ENCODE results near the gene TP53RK.

Gene TP53RK

GRCh38 chr20:46648903-46649649, 40.2 kb downstream of the TP53RK start:
- no peak overlapping the region for H3K4me3 ChIP-seq (ENCODE audit: low read length)
- DNase-seq (ENCODE audit: low read depth): no peak
- TF ChIP-seq, protein P1, sequence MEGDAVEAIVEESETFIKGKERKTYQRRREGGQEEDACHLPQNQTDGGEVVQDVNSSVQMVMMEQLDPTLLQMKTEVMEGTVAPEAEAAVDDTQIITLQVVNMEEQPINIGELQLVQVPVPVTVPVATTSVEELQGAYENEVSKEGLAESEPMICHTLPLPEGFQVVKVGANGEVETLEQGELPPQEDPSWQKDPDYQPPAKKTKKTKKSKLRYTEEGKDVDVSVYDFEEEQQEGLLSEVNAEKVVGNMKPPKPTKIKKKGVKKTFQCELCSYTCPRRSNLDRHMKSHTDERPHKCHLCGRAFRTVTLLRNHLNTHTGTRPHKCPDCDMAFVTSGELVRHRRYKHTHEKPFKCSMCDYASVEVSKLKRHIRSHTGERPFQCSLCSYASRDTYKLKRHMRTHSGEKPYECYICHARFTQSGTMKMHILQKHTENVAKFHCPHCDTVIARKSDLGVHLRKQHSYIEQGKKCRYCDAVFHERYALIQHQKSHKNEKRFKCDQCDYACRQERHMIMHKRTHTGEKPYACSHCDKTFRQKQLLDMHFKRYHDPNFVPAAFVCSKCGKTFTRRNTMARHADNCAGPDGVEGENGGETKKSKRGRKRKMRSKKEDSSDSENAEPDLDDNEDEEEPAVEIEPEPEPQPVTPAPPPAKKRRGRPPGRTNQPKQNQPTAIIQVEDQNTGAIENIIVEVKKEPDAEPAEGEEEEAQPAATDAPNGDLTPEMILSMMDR (conservative IDR thresholded peaks at IDR 0.05; ENCODE audit: low read length): no peak

DNA sequence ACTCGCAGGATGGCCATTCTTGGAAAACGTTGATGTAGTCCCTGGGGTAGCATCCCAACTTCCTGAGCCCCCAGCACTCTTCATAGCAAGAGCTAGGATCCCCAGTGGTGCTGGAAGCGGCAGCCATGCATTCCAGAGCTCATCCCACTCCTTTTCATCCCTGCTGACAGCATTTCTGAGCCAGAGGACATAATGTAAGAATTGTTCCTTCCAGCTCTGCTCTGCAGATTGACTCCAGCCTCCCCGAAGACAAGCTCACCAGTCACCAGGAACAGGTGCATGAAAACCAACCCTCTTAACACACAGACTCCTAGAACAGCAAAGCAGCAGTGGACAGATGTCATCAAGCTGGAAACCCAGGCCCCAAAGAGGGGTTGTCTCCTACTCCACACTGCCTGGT, 41.8 kb downstream of the TP53RK start:
- TF ChIP-seq, protein P1 (conservative IDR thresholded peaks at IDR 0.05; ENCODE audit: low read length): no peak
- no peak for DNase-seq (ENCODE audit: low read depth)
- H3K4me3 ChIP-seq (ENCODE audit: low read length): no peak overlapping the region

DNA sequence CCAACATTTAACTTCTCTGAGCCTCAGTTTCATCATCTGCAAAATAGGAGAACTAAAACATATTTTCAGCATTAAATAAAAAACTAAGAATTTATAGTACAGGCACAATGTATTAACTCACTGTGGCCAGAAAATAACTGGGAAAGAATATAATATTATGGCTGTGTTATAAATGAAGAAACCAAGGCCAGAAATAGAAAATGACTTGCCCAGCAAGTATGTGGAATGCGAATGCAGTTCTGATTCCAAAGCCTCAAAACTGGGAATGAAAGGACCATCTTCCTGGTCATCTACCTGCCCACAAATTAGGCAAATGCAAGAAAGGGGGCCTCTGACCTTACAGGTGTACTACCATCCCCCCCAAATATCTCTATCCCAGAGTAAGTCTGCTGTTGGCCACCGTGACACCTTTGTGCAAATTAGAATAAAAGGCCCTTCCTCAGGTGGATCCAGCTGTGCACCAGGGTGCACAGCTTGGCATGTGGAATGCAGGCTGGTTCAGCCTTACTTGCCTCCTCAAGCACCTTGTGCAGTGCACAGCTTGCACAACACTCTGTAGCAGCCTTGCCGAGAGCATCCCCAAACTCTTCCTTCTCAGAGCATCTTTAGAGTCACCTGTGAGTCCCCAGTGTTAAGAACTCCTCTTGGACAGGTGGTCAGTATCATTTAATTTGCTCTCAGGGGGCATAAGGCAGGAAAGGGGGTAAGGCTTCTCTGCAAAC, 42.4 kb downstream of the TP53RK start:
- peak; percentile 23 for DNase-seq (ENCODE audit: low read depth)
- TF ChIP-seq, protein P1 (conservative IDR thresholded peaks at IDR 0.05; ENCODE audit: low read length): no peak
- H3K4me3 ChIP-seq (ENCODE audit: low read length): no peak overlapping the region

- DNase-seq (ENCODE audit: low read depth): no peak
These were observed 43.1 kb downstream of the TP53RK start for GRCh38 chr20:46646122-46646521.

DNA sequence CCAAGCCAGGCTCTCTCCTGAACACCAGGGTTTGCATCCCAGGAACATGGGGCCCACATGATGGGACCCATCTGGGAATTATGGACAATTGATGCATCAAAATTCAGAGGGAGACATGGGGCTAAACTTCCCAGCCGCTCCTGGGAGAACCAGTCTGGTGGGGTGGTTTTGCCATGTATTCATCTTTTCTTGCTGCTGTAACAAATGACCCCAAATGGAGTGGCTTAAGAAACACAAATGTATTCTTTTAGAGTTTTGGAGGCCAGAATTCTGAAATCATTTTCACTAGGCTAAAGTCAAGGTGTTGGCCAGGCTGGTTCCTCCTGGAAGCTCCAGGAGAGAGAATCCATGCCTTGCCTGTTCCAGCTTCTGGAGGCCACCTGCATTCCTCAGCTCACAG, 44.5 kb downstream of the TP53RK start:
- TF ChIP-seq, protein P1 (conservative IDR thresholded peaks at IDR 0.05; ENCODE audit: low read length): no peak
- DNase-seq (ENCODE audit: low read depth): no peak

More at GRCh38 chr20:46646122-46646521, 43.1 kb downstream of the TP53RK start:
- no peak overlapping the region for H3K4me3 ChIP-seq (ENCODE audit: low read length)
- TF ChIP-seq, protein P1 (conservative IDR thresholded peaks at IDR 0.05; ENCODE audit: low read length): no peak

GRCh38 chr20:46644160-46644559, 45.1 kb downstream of the TP53RK start:
- DNase-seq (ENCODE audit: low read depth): no peak
- TF ChIP-seq, protein P1 (conservative IDR thresholded peaks at IDR 0.05; ENCODE audit: low read length): no peak
- H3K4me3 ChIP-seq (ENCODE audit: low read length): no peak overlapping the region

More for the DNA sequence above, 44.5 kb downstream of the TP53RK start:
- H3K4me3 ChIP-seq (ENCODE audit: low read length): no peak overlapping the region

DNA sequence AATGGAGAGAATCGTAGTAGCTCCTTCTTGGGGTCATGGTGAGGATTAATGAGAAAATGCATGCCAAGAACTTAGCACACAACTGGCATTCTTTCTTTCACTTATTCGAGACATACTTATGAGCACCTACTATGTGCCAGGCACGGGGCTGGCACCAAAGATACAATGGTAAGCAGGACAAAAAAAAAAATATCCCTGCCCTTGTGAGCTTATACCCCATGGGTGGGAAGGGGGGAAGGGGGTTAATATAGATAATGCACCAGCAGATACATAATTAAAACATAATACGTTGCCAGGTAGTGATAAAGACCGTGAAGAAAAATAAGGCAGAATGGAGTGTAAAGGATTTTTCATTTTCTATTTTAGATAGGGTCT, 46.3 kb downstream of the TP53RK start:
- TF ChIP-seq, protein P1 (conservative IDR thresholded peaks at IDR 0.05; ENCODE audit: low read length): no peak
- no peak overlapping the region for H3K4me3 ChIP-seq (ENCODE audit: low read length)
- no peak for DNase-seq (ENCODE audit: low read depth)
